ENCODE results near the gene PANX3.

DNA sequence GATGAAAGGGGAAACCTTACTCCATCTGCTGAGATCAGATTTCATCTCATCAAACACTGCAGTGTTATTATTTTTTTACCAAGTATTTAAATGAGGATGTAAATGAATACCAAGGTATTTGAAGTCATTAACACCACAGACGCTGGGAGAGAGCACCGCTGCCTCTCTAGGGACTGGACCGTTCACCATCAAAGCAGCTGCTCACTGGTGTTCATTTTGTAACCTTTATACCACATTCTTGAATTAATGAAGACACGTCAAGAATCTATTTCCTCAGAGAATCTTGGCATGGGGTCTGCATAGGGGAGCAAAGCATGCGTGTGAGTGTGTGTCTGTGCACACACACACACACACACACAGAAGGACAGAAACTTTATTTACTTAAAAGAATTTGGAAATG lies 46.7 kb downstream of the PANX3 start:
- TF ChIP-seq, protein P1, sequence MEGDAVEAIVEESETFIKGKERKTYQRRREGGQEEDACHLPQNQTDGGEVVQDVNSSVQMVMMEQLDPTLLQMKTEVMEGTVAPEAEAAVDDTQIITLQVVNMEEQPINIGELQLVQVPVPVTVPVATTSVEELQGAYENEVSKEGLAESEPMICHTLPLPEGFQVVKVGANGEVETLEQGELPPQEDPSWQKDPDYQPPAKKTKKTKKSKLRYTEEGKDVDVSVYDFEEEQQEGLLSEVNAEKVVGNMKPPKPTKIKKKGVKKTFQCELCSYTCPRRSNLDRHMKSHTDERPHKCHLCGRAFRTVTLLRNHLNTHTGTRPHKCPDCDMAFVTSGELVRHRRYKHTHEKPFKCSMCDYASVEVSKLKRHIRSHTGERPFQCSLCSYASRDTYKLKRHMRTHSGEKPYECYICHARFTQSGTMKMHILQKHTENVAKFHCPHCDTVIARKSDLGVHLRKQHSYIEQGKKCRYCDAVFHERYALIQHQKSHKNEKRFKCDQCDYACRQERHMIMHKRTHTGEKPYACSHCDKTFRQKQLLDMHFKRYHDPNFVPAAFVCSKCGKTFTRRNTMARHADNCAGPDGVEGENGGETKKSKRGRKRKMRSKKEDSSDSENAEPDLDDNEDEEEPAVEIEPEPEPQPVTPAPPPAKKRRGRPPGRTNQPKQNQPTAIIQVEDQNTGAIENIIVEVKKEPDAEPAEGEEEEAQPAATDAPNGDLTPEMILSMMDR (IDR thresholded peaks at IDR 0.05), result no peak
- TF ChIP-seq POLR2A (IDR thresholded peaks at IDR 0.05) (no peak), EP300 (IDR thresholded peaks at IDR 0.05) (no peak)

Measured in ovary (tissue), 3 donors.